ENCODE data around the gene TBC1D22A.

GRCh38 chr22:46931881-46932280 is 169.4 kb downstream of the TBC1D22A start:
- TF ChIP-seq RAD21 (conservative IDR thresholded peaks at IDR 0.05) (no peak), EP300 (conservative IDR thresholded peaks at IDR 0.05; ENCODE audit: poor library complexity, severe bottlenecking) (no peak), CTCF (IDR thresholded peaks at IDR 0.05; ENCODE audit: poor library complexity, severe bottlenecking) (no peak), SMC3 (conservative IDR thresholded peaks at IDR 0.05; ENCODE audit: poor library complexity) (no peak)
